Inflammatory macrophage treated with lipopolysaccharide for 1 hour (primary cell): Measurements from ENCODE around the gene AMZ2.

Experiments
- DNase-seq, 2 donors: peaks; one replicate each; pipeline ENCODE4 v3.0.0-alpha.2; 2020 to 2022

AMZ2 gene

DNA sequence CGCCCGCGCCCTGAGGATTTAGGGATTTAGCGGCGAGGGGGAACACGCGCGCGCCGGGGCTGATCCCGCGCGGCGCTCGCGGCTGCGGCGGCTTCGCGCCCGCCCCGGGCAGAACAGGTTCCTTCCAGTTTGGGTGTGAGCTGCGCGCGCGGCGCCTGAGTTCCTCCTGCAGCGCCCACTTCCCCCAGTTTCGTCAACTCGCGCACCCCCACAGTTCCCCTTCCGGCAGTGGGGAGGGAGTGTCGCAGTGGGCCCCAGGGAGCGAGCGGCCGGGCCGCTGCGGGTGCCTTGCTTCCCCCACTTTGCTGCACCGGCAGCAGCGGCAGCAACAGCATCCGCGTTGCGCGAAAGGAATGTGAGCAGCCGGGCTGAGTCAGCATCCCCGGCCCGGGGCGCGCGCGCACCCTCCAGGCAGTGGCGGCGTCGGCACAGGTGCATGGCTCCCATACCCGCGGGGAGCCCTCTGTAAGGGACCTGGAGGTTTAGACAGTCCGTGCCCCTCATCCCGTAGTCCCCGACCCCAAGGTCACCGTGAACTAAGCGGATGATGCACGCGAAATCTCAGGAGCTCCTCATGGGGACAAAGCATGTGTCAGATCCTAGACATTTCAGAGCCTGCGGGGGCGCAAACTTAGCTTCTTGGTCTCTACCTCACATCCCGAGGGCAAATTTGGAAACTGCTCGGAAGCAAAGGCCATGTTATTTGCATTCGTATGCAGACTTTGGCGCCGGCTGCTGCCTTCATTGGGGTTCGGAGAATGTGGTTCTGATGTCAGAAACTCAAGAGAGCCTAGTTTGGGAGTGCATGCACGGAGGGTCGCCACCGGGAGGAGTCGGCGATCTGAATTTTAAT is 44.2 kb downstream of the AMZ2 start:
- DNase-seq: peak; percentile 93 to 95

- DNase-seq: no peak
These were observed 44.8 kb downstream of the AMZ2 start for GRCh38 chr17:68292689-68293040.

DNA sequence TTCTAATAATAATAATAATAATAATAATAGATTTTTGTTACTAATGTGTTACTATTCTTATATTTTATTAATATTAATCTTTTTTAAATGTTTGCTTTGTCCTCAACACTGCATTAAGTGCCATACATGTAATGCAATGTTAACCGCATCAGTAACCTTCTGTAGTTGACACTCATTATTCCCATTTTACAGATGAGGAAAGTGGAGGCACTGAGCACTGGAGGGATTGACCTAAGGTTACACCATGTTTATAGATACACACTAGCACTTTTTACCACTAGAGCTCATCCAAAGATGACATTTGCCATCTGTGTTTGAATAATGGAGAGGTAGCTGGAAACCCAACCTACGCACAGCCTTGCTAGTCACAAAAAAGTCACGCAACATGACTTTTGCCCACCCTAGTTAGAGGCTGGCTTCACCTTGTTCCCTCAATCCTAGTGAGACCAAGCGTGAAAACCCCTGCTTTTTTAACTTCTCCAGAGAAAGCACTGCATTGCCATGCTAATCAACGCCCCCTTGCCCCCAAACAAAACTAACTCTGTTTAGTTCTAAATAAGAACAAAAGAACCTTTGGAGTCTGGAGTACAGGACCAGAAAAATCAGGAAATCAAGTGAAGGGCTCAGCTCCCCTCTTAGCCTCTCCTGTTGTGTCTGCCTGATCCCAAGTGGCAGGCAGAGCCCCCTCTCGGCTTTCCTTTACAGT is 45.8 kb downstream of the AMZ2 start:
- no peak for DNase-seq

GRCh38 chr17:68294196-68294555 is 46.3 kb downstream of the AMZ2 start:
- DNase-seq: no peak

- DNase-seq: no peak
These were observed 46.8 kb downstream of the AMZ2 start for GRCh38 chr17:68294617-68295016.

DNA sequence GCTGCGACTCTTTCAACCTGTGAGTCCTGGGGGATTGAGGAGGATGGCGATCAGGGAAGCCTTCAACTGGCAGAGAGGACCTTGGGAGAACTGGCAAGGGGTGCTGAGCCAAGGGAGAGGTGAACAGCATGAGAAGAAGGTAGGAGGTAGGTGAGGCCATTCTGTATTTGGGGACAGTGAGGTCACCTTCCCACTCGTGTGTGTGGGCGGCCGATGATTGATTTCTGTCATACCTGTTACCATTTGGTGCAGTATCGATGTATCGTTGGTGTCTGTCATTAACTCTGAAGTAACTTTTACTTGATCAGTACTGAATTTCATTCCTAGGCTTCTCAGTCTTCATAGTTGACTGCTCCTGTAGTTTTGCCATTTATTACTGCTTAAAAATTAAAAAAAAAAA is 47.2 kb downstream of the AMZ2 start:
- no peak for DNase-seq

DNA sequence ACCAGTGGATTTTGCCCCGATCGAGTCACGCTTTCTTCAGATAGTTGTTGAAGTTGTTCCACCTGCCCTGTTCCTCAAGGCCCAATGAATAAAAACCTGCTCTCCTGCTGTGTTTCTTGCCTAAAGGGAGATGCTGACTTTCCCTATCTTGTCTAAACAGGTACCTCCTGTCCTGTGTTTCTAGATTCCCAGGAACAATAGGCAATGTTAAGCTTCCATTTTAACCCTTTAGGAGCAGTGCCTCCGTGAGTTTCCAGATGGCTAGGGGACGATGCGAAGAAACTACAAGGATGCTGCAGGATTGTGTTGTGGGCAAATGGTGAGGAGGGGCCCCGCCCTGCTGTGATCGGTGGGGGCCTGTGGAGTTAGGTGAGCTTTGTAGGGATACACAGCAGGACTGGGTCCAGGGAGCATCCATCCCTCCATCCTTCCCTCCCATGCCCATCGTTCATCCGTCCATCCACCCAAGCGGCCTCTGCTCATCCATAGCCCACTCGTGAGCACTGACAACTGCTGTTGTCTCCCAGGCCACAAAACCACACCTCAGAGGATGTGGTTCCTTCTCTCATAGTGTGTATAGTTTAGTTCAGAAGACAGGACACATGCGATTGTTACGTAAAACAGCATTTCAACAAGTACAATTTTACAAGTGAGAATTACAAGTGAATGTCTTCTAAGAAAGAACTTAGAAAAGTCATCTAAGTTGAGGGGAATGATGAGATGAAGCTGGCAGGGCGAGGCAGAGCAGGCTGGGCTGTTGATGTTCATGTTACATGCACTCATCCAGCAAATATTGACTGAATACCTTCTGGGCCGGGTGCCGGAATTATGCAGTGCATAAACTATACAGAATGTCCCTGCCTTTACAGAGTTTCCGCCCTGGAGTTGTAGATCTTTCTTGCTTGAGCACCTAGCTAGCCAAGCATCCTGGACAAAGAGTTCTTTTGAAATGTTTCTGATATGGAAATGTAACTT is 48.7 kb downstream of the AMZ2 start:
- no peak for DNase-seq

DNA sequence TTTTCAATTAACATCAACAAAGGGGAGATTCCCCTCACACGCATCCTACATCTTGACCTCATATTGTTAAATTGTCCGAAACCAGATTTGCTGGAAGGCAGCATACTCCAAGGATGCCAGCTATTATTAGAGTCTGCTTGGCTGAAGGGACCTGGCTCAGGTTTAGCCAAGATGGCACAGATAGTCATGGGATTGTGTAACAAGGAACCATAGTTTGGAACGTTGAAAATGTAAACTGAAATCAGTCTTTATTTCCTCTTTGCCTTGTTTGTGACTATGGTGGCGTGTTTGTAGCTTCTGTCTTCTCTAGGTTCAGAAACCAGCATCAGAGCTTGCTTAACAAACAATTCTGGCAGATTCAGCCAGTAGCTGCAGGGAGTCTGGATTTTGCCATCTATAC is 49.4 kb downstream of the AMZ2 start:
- DNase-seq: peak; percentile 47 to 64

GRCh38 chr17:68298601-68299000 is 50.8 kb downstream of the AMZ2 start:
- DNase-seq: no peak

DNA sequence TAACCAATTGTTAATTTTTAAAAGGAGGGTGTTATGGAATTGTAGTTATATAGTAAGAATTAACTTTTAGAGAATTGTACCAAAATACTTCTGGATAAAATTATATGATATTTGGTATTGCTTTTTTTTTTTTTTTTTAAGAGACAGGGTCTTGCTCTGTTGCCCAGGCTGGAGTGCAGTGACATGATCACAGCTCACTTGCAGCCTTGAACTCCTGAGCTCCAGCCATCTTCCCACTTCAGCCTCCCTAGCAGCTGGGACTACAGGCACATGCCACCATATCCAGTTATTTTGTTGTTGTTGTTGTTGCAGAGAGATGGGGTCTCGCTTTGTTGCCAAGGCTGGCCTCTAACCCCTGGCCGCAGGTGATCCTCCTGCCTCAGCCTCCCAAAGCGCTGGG is 52.0 kb downstream of the AMZ2 start:
- DNase-seq: no peak

DNA sequence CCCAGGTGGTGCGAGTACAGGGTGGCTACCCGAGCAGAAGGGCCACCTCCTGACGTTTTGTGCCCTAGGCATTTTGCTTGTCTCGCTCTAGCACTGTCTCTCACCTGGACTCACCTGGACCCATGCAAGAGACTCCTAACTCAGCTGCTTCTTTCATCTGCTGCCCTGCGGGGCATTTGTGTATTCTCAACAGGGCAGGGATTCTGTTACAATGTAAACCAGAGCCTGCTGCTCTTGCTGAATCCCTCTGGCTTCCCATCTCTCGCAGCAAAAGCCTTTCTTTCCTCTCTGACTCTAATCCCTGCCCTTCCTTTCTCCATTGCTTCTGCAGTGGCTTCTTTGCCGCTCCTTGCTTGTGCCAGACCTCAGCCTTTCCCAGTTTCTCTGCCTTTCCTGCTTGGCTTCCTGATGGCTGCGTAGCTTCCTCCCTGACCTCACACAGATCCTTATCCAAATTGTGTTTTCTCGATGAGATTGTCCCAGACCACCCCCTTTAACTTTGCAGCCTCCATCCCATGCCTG is 53.7 kb downstream of the AMZ2 start:
- DNase-seq: no peak

DNA sequence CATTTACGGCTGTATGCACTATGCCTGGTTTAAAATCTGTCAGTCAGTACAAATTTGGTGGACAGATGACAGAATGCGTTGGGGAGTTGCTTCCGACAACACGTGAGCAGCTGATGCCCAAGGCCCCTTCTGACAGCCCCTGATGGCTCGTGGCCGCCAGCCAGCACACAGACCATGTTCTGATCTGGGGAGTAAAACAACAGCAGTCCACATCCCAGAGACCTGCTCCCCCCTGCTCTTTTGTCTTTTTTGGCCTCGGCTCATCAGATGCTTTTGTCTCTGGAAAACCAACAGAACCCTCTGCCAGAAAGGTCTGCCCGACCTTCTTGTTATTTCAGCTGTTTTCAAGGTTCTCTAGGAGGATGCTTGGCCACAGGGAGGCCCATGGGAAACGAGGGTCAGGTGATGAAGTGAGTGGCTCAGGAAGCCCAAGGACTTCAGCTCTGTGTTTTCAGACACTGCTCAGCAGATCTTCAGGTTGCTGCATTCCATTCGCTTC is 54.3 kb downstream of the AMZ2 start:
- no peak for DNase-seq

GRCh38 chr17:68302666-68303065 is 54.8 kb downstream of the AMZ2 start:
- no peak for DNase-seq

- peak in 1 of 2 donors; percentile 19 for DNase-seq
These were observed 56.9 kb downstream of the AMZ2 start for GRCh38 chr17:68304706-68305105.

DNA sequence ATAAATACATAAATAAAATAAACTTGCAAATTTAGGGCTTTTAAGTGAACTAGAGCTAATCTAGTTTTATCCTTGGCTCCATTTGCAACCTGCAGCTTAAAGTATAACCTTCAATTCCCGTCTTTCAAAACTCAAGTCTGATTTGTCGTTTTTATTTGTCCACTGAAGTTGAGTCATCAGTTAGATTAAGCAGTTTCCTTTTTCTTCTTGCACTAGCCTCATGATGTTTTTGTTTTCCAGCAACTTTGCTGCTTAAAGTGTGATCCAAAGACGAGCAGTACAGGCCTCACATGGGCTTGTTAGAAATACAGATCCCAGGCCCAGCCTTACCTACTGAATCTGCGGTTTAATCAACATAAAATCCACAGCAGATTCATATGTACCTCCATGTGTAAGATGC is 57.3 kb downstream of the AMZ2 start:
- DNase-seq: peak; percentile 68 to 70
